Right ventricle myocardium inferior (tissue), 1 donor: Measurements from ENCODE around the gene TMEM154. TPM values are rescaled to one million over a fixed set of nuclear protein-coding genes. Genes with fewer than 3 reads are reported as not detected.

Experiments used
- ATAC-seq: fragments of 200-7000 bp; cut with Tn5 transposase; one replicate; pipeline ENCODE4 v1.9.1; 2020; ENCODE audit warnings: mild to moderate bottlenecking, moderate library complexity
- DNase-seq: peaks from one replicate; pipeline ENCODE4 v3.0.0; 2021; ENCODE audit errors: missing footprints
- intact Hi-C: fragments of 100-400 bp; cut with DNase I; formaldehyde crosslinking; loops from one replicate; pipeline ENCODE4 v1.11.0; 2022
- total RNA-seq: library from RNA; stranded (reverse); fragmentation: NEBNext Ultra II Directional; extraction: Animal tissue kit (Norgen Biotek cat#: 25700); gene quantifications from one replicate; pipeline ENCODE4 v1.2.1, GENCODE V29; 2021
- donor health status: DM: no; HTN: yes; CAD: no; lungs with severe emphysema.

The TMEM154 gene
- total RNA-seq, 1 donor from 2014 or later, result 3.2 TPM

DNA sequence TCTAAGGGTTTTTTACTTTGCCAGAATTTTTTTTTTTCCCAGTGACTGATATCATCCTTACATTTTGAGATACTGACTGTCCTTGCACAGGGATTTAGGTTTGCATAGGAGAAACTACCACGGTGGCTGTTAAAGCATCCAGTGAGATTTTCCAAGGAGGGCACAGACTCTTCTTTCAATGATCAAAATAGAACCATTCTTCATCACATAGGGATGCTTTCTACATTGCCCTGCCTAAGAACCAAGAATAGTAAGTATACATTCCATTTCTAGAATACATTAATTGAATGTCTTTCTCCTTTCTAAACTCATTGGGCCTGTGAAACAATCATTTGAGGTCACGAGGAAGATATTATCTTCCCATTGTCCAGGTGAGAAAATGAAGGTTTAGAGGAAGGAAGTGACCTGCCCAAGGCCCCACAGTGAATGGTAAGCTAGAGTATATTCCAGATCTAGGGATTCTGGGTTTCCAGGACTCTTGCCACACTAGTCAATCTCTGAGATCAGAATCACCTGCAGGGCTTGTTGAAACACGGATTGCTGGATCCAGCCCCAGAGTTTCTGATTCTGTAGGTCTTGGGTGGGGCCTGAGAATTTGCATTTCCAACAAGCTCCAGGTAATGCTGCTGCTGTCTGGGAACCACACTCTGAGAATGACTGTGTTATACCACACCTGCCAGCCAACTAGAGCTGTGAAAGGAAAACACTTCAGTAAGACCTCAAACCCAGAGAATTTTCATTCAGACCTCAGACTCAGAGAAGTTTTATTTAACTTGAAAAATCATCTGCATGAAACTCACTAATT, 17.7 kb upstream of the TMEM154 start:
- intact Hi-C loops, result no loop called here
- no peak for ATAC-seq

DNA sequence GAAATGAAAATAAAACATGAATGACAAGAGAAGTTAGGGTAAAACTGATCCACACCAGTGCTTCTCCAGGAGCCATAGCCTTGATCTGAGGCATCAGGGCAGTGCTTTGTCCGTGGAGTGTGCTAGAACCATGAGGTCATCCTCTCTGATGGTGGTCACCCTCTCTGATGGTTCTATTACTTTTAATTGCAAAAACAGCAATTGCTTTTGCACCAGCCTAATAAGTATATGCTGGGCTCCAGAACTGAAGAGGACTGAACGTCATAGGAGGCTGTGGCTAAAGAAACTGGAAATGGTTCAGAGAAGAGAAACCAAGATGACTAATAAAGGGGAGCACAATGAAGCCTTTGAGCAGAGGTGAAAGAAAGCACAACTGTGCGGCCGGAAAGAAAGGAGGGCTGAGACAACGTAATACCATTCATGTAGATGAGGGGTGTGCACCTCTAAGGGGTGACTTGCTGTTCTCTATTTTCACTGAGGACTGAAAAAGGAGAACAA, 17.0 kb upstream of the TMEM154 start:
- intact Hi-C loops, result no loop called here
- ATAC-seq, result no peak
- no peak for DNase-seq

More for the DNA sequence above, 17.7 kb upstream of the TMEM154 start:
- DNase-seq, result no peak

- ATAC-seq (no peak), DNase-seq (no peak)
These were observed 14.1 kb upstream of the TMEM154 start for GRCh38 chr4:152693871-152694270.

GRCh38 chr4:152691761-152692160, 12.0 kb upstream of the TMEM154 start:
- intact Hi-C loops, result no loop called here
- ATAC-seq (no peak), DNase-seq (no peak)

More at GRCh38 chr4:152693871-152694270, 14.1 kb upstream of the TMEM154 start:
- intact Hi-C loops, result no loop called here

GRCh38 chr4:152690706-152691651, 11.2 kb upstream of the TMEM154 start:
- intact Hi-C loops, result no loop called here
- DNase-seq, result no peak
- peak; percentile 86 for ATAC-seq

DNA sequence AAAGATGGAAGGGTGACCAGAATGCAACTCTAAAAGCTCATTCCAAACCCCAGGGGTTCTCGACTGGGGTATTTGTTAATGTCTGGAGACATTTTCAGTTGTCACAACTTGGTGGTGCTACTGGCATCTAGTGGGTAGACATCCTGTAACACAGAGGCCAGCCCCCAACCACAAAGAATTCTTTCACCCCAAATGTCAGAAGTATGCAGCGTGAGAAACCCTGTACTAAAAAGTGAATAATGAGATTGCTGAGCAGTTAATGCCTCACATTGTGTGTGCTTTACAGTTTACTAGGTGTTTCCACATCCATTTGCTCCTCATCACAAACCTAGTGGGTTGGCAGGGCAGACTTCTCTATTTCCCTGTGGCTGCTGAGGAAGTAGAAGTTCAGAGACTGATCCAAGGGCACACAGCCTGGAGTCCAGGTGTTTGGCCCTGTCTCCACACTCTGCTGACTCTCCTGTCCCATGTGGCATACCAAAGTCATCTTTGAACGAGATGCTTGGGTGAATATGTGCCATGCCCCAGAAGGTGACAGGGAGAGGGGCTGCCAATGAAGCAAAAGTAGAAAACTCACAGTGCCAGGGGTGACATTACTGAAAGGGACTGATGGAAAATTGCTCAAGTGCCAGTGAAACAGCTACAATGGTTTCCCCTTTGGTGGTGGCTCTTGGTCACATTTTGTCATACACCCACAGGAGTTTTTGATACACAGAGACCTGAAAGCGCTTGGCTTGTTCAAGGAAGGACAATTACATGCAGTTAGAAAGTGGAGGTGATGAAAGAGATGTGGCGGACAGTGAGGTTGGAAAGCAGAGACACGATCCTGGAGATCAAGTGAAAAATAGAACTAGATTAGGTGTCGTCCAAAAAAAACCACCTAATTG, 10.1 kb upstream of the TMEM154 start:
- no peak for DNase-seq
- ATAC-seq, result peak; percentile 11
- intact Hi-C loops, result no loop called here

DNA sequence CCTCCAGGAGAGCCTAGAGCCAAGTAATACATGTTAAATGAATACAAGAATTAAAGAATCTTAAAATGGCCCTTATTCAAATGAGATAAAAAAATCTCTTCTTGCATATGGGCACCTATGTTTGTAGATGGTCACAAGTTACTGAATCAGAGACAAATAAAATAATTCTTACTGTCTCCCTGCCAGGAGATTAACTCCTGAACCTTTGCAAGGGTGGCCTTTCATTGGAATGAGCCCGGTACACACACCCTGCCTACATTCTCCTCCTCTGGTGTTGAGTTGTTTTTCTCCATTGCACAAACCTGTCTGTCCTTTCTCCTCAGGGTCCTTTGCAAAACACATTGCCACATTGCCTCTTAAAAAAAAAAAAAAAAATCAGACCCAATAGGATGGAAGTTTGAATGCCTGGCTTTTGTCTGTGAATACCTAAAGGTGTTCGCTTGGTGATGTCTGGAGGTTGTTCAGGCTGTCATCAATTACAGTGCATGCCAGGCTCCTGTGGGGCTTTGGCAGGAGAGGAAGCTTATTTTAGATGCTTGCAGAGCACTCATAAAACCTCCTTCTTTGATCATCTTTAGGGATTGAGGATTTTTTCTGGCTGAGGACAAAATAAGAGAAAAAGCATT, 8.3 kb upstream of the TMEM154 start:
- DNase-seq, result no peak
- intact Hi-C loops, result no loop called here
- peak; percentile 67 for ATAC-seq

DNA sequence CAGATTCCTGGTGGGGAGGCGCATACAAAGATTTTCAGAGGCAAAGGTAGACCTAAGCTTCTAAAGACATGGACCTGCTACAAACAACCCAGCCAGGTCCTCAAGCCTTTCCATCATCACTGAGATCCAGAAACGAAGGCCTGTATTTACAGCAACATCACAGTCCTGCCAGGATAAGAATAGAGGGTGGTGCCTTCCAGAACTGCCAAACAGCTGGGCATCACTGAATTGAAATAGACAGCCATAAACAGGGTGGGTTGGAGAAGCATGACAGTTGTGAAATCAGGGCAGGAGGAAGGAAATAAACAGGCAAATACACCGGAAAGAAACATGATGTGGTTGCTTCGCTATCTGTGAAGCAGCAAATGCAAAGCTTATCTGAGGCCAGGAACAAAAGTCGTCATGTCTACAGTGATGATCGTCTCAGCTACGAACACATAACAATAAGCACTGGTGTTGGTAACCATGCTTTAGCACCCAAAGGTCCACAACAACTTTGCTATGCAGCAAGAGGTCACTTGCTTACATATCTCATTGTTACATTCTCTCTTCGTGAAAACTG, 6.7 kb upstream of the TMEM154 start:
- DNase-seq, result no peak
- ATAC-seq, result no peak
- intact Hi-C loops, result no loop called here

DNA sequence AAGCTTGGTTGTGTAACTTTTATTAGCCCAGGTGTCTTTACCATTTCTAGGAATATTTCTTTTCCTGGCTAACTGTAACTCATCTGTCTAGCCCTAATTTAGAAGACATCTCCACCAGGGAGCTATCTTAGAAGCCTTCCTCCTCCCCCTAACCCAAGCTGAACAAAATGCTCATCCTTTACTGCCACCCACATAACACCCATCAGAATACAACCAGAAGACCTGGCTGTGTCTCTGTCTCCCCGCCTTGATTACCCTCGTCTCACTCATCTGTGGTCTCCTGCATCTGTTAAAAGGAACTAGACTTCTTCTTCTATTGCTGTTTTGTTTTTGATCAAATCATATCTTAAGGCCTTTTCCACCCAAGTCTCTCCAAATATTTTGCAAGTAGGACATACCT, 4.8 kb upstream of the TMEM154 start:
- DNase-seq, result no peak
- no peak for ATAC-seq
- intact Hi-C loops, result loop anchor here (2.0 kb wide), 1 partner anchor 40 kb away; no protein-coding TSS in a partner anchor

GRCh38 chr4:152684007-152684406, 4.2 kb upstream of the TMEM154 start:
- ATAC-seq (peak; percentile 83), DNase-seq (no peak)
- intact Hi-C loops, result loop anchor here (2.0 kb wide), 1 partner anchor 39 kb away; no protein-coding TSS in a partner anchor

- intact Hi-C loops, result no loop called here
- ATAC-seq (no peak), DNase-seq (no peak)
These were observed 2.5 kb upstream of the TMEM154 start for GRCh38 chr4:152682143-152682941.

DNA sequence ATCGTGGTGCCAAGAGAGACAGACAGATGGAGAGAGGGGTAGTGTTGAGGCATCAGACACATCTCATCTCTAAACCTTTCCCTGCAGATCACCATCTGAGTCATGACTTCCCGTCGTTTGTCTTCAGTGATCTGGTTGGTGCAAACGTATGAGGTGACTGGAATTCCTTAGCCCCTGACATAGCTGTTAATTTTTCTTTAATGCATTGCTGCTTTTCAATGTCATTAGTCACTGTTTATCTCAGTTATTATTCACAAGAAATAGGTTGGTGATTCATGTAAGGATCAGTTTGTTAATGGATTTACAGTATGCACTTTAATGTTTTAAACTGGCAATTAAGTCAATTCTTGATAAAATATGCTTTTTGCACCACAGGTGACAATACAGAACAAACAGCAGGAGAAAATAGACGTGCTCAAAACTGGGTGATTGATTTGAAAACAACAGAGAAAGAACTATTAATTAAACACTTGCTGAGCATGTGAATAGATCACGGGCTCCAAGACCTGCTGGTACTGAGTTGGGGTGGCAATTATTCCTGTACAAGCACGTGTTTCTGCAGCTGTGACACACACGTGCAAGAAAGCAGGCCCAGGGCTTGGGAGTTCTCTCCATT, 1.3 kb upstream of the TMEM154 start:
- ATAC-seq, result no peak
- intact Hi-C loops, result no loop called here

DNA sequence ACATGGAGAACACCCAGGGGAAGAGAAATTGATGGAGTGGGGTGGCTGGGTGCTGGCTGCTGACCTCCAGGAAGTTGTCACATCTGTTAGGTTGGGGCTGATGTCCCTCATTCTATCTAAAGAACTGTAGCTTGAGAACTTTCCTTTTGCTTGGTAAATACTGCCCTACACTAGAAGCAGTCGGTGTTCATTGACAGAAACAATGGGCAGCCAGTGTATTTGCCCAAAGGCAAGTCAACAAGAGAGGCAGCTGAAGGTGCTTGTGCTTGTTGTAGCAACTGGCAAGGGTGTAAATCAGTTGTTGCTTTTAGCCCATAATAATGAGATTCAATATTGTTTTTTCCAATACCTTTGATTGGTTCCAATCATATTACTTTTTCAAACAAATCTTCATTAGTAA, 956 bp downstream of the TMEM154 start:
- ATAC-seq (no peak), DNase-seq (no peak)
- intact Hi-C loops, result no loop called here

More for the DNA sequence above, 1.3 kb upstream of the TMEM154 start:
- DNase-seq, result no peak

DNA sequence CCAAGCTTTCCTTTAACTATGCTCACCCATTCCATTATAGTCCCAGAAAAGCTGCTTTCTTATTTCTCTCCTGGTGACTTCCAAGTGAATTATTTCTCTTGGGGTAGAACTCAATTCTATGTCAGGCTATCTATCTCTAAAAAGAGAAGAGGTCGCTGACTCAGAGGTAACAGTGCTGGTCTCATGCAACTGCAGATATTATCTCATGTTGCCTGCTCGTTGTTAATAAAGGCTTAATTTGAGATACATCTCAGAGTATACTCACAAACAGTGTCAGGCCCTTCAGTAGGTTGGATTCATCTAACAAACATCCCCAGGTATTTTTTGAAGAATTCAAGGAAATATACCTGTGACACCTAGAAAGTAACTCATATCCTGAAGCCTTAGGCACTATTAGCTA, 2.7 kb downstream of the TMEM154 start:
- intact Hi-C loops, result no loop called here
- no peak for DNase-seq

GRCh38 chr4:152676052-152676854, 3.5 kb downstream of the TMEM154 start:
- DNase-seq, result no peak
- no peak for ATAC-seq
- intact Hi-C loops, result no loop called here

More for the DNA sequence above, 2.7 kb downstream of the TMEM154 start:
- no peak for ATAC-seq

GRCh38 chr4:152674359-152674758, 5.4 kb downstream of the TMEM154 start:
- intact Hi-C loops, result no loop called here
- ATAC-seq (no peak), DNase-seq (no peak)
